Endothelial cell of umbilical vein (primary cell): Measurements from ENCODE around the gene ZSWIM5. TPM values are rescaled to one million over a fixed set of nuclear protein-coding genes. Genes with fewer than 3 reads are reported as not detected.

Experiments used
- BruUV-seq: library from RNA; stranded (reverse); fragments of 400-500 nt; replicated peaks from 2 replicates; lab custom pipeline; 2021; lab: Mats Ljungman, UMichigan
- CTCF ChIA-PET: fragments of 300-600, 350-600 bp; sonication (Branson Sonifier 250); formaldehyde crosslinking; loops from one replicate; lab custom pipeline; 2021; ENCODE audit warnings: antibody characterized with exemption, inconsistent platforms; lab: Charles Lee
- POLR2A ChIA-PET: fragments of 300-600, 350-600 bp; sonication (Branson Sonifier 250); formaldehyde crosslinking; loops from one replicate; lab custom pipeline; 2021; ENCODE audit warnings: antibody characterized with exemption, inconsistent platforms; lab: Charles Lee
- DNase-seq: peaks from one replicate; pipeline ENCODE4 v3.0.0-alpha.2; 2011; ENCODE audit warnings: low read depth, low spot score
- FAIRE-seq: peaks from 2 replicates; lab custom pipeline; 2011; peaks lifted over from hg19 to GRCh38; lab: Jason Lieb, UNC
- H2AFZ ChIP-seq: 2 replicates; pipeline ENCODE4 v1.6.0; 2012; ENCODE audit warnings: low read depth, low read length, control low read depth, inconsistent platforms
- H3K27ac ChIP-seq: 2 replicates; pipeline ENCODE4 v1.5.1; 2011; ENCODE audit warnings: low read depth, mild to moderate bottlenecking, control low read depth, low read length, moderate library complexity; ENCODE audit not compliant: insufficient read depth
- H3K27me3 ChIP-seq, 2 experiments: 2 replicates each; pipeline versions ENCODE4 v1.6.0 to v1.6.1; 2011; ENCODE audit warnings: low read length in 2 of 2, mixed read lengths in 1 of 2; ENCODE audit not compliant: control insufficient read depth in 2 of 2, insufficient read depth in 2 of 2
- H3K36me3 ChIP-seq, 2 experiments: 2 replicates in 1 of 2; 3 replicates in 1 of 2; pipeline ENCODE4 v1.5.1; 2011; ENCODE audit warnings: low read length in 2 of 2, mild to moderate bottlenecking in 1 of 2, moderate library complexity in 1 of 2; ENCODE audit not compliant: control insufficient read depth in 2 of 2, insufficient read depth in 2 of 2; ENCODE audit errors: extremely low read depth in 1 of 2
- H3K4me1 ChIP-seq: 3 replicates; pipeline ENCODE4 v1.5.1; 2011; ENCODE audit warnings: mild to moderate bottlenecking, low read length; ENCODE audit not compliant: control insufficient read depth, insufficient read depth; ENCODE audit errors: extremely low read depth
- H3K4me2 ChIP-seq: 2 replicates; pipeline ENCODE4 v1.6.1; 2011; ENCODE audit warnings: low read length, control low read depth, mixed read lengths; ENCODE audit not compliant: insufficient read depth
- H3K4me3 ChIP-seq, 3 experiments: fragments of 200-600 bp in 1 of 3; sonication (generic), shearing (Covaris generic) in 1 of 3; replicated peaks in 1 of 3; 2 replicates each; pipeline ENCODE4 v1.5.1; 2011 to 2016; ENCODE audit warnings: control low read depth in 3 of 3, low read length in 3 of 3, mild to moderate bottlenecking in 2 of 3, inconsistent platforms in 1 of 3, low read depth in 1 of 3, moderate library complexity in 1 of 3; ENCODE audit not compliant: insufficient read depth in 1 of 3
- H3K79me2 ChIP-seq: 2 replicates; pipeline ENCODE4 v1.6.0; 2012; ENCODE audit warnings: low read length, inconsistent platforms; ENCODE audit not compliant: control insufficient read depth, insufficient read depth
- H3K9ac ChIP-seq: replicated peaks from 2 replicates; pipeline ENCODE3; 2011; ENCODE audit warnings: low read length, control low read depth; ENCODE audit not compliant: insufficient read depth; ENCODE audit errors: extremely low read depth
- H3K9me1 ChIP-seq: replicated peaks from 3 replicates; pipeline ENCODE4 v1.6.0; 2011; ENCODE audit warnings: mild to moderate bottlenecking, low read length; ENCODE audit not compliant: control insufficient read depth, insufficient read depth; ENCODE audit errors: extremely low read depth
- H3K9me3 ChIP-seq: replicated peaks from 2 replicates; pipeline ENCODE4 v1.5.1; 2012; ENCODE audit warnings: low read length, inconsistent platforms; ENCODE audit not compliant: control insufficient read depth, insufficient read depth
- H4K20me1 ChIP-seq: replicated peaks from 2 replicates; pipeline ENCODE3; 2011; ENCODE audit warnings: mild to moderate bottlenecking, low read length; ENCODE audit not compliant: control insufficient read depth, insufficient read depth; ENCODE audit errors: extremely low read depth
- EZH2 ChIP-seq: IDR thresholded peaks from 2 replicates; pipeline ENCODE4 v1.6.1; 2012; ENCODE audit warnings: borderline replicate concordance, low read depth, mild to moderate bottlenecking, moderate library complexity, low read length, inconsistent platforms; ENCODE audit not compliant: severe bottlenecking
- FOS ChIP-seq: IDR thresholded peaks from 2 replicates; pipeline ENCODE4 v1.6.1; 2011; ENCODE audit warnings: mild to moderate bottlenecking, low read length, moderate library complexity, borderline replicate concordance; ENCODE audit not compliant: insufficient read depth
- GATA2 ChIP-seq: IDR thresholded peaks from 2 replicates; pipeline ENCODE4 v1.7.0; 2011; ENCODE audit warnings: low read depth, mild to moderate bottlenecking, moderate library complexity, mixed read lengths, low read length; ENCODE audit not compliant: insufficient read length, insufficient read depth
- JUN ChIP-seq: IDR thresholded peaks from 2 replicates; pipeline ENCODE4 v1.6.1; 2011; ENCODE audit warnings: borderline replicate concordance, low read depth; ENCODE audit not compliant: insufficient read length, insufficient read depth
- MAX ChIP-seq: IDR thresholded peaks from 2 replicates; pipeline ENCODE4 v1.6.1; 2011; ENCODE audit not compliant: insufficient read depth, insufficient read length
- MYC ChIP-seq: IDR thresholded peaks from one replicate; pipeline ENCODE4 v1.6.1; 2011; ENCODE audit warnings: mild to moderate bottlenecking, low read depth, low read length
- POLR2A ChIP-seq: IDR thresholded peaks from 2 replicates; pipeline ENCODE4 v1.6.1; 2012; ENCODE audit warnings: low read depth, mild to moderate bottlenecking, control low read depth, low read length
- POLR2AphosphoS5 ChIP-seq: IDR thresholded peaks from 2 replicates; pipeline ENCODE4 v1.6.1; 2012; ENCODE audit warnings: low read depth, mild to moderate bottlenecking, control low read depth, low read length, moderate library complexity; ENCODE audit not compliant: insufficient read depth
- dilution Hi-C: fragments of 300-500 bp; cut with MboI; formaldehyde crosslinking; loops from one replicate; pipeline ENCODE4 v1.15.0; 2019; ENCODE audit warnings: low sequenced_read_pairs; ENCODE audit not compliant: extremely low pct_ligation_motif_present
- intact Hi-C: fragments of 100-400 bp; cut with micrococcal nuclease; formaldehyde crosslinking; loops from one replicate; pipeline ENCODE4 v1.10.0; 2022
- polyA plus RNA-seq, 4 experiments: library from polyadenylated mRNA; depleted of rRNA in 3 of 4; stranded (reverse) in 3 of 4; unstranded in 1 of 4; fragments of >200 nt; gene quantifications; 2 replicates each; pipeline versions ENCODE4 v1.2.1 to v1.2.3, GENCODE V29; 2011 to 2012; ENCODE audit warnings: missing spikeins in 1 of 4
- total RNA-seq: library from RNA; stranded (reverse); gene quantifications from 2 replicates; pipeline ENCODE4 v1.2.3, GENCODE V29; 2021
- TF ChIP-seq, protein P1 (sequence below), 2 donors: IDR thresholded peaks; 1 replicate in 1 of 2; 2 replicates in 1 of 2; pipeline ENCODE4 v1.5.1; 2011; ENCODE audit warnings: low read length in 2 of 2, mild to moderate bottlenecking in 2 of 2, moderate library complexity in 2 of 2, control low read depth in 1 of 2, inconsistent platforms in 1 of 2, low read depth in 1 of 2; ENCODE audit not compliant: insufficient read depth in 1 of 2; ENCODE audit errors: extremely low read depth in 1 of 2

ZSWIM5 gene
- total and polyA plus RNA-seq, 2 donors (not counting 3 experiments of a cell fraction or from before 2014, with no cell fraction given), result 1.6 to 4.3 TPM

DNA sequence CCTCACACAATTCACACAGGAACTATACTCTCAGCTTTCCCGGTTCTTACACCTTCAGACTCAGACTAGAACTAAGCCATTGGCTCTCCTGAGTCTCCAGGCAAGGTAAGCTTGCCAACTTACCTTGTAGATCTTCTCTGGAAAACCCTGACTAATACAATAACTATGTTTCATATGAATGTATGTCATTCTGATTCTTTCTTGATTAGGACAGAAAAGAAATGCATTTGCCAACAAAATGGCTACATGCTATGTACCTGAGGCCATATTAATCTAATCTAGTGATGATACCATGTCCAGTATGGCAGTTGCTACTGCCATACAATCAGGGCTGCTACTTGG lies 9.8 kb upstream of the ZSWIM5 start:
- ChIA-PET POLR2A (no interaction called here), CTCF (no interaction called here)
- TF ChIP-seq, protein P1, sequence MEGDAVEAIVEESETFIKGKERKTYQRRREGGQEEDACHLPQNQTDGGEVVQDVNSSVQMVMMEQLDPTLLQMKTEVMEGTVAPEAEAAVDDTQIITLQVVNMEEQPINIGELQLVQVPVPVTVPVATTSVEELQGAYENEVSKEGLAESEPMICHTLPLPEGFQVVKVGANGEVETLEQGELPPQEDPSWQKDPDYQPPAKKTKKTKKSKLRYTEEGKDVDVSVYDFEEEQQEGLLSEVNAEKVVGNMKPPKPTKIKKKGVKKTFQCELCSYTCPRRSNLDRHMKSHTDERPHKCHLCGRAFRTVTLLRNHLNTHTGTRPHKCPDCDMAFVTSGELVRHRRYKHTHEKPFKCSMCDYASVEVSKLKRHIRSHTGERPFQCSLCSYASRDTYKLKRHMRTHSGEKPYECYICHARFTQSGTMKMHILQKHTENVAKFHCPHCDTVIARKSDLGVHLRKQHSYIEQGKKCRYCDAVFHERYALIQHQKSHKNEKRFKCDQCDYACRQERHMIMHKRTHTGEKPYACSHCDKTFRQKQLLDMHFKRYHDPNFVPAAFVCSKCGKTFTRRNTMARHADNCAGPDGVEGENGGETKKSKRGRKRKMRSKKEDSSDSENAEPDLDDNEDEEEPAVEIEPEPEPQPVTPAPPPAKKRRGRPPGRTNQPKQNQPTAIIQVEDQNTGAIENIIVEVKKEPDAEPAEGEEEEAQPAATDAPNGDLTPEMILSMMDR (IDR thresholded peaks at IDR 0.05; ENCODE audit: extremely low read depth in 1 of 2, insufficient read depth in 1 of 2, low read depth in 1 of 2, low read length in 2 of 2), result no peak
- Histone ChIP-seq H3K4me3 (no peak overlapping the region), H3K36me3 (no peaks in the 10 kb centered on the region), H3K9me3 (no peaks in the 10 kb centered on the region), H4K20me1 (no peaks in the 10 kb centered on the region), H3K27ac (no peak overlapping the region), H3K79me2 (no peaks in the 10 kb centered on the region), H3K9ac (no peak overlapping the region), H3K4me1 (no peaks in the 10 kb centered on the region), H3K27me3 (peaks cover 0 to 2% of the 10 kb centered on the region in 2 experiments), H3K4me2 (no peak overlapping the region), H3K9me1 (no peaks in the 10 kb centered on the region), H2AFZ (no peak overlapping the region)
- no peak for FAIRE-seq
- DNase-seq, result no peak
- dilution Hi-C loops, result no loop called here
- intact Hi-C loops, result no loop called here
- BruUV-seq, result no TSS peak

DNA sequence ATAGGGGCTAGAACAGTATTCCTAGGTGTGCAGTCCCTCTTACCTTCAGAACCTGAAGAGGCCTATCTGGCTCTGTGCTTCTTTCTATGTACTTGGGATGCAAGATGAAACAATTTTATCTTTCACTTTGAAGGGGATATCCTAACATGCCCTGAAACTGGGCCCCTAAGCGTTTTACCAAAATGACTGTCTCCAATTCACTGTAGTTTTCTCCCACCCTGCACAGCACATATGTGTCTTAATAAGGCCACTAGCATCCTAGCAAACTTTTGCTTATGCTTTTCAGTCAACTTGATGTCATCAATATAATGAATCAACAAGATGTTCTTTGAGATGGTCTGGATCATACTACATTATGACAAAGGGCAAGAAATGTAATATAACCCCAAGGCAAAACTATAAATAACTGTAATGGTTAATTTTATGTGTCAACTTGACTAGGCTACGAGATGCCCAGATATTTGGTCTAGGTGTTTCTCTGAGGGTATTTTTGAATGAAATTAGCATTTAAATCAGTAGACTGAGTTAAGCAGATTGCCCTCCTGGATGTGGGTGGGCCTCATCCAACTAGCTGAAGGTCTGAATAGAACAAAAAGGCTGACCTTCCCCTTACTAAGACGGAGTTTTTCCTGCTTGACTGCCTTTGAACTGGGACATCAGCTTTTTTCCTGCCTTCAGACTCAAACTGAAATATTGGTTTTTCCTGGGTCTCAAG lies 9.2 kb upstream of the ZSWIM5 start:
- DNase-seq, result no peak
- no peaks in the 10 kb centered on the region for H4K20me1 ChIP-seq
- BruUV-seq, result no TSS peak
- no peaks in the 10 kb centered on the region for H3K9me1 ChIP-seq
- H3K9me3 ChIP-seq, result no peaks in the 10 kb centered on the region
- no peak overlapping the region for H3K4me2 ChIP-seq
- dilution Hi-C loops, result no loop called here
- H3K36me3 ChIP-seq, result no peaks in the 10 kb centered on the region
- ChIA-PET CTCF (no interaction called here), POLR2A (no interaction called here)
- intact Hi-C loops, result no loop called here
- TF ChIP-seq POLR2AphosphoS5 (no peak), FOS (no peak), JUN (no peak), MYC (no peak), POLR2A (no peak), MAX (no peak), EZH2 (no peak), GATA2 (no peak)
- TF ChIP-seq, protein P1 (IDR thresholded peaks at IDR 0.05; ENCODE audit: extremely low read depth in 1 of 2, insufficient read depth in 1 of 2, low read depth in 1 of 2, low read length in 2 of 2), result no peak
- H3K79me2 ChIP-seq, result no peaks in the 10 kb centered on the region
- H3K9ac ChIP-seq, result no peak overlapping the region
- no peak overlapping the region for H3K27ac ChIP-seq
- no peak for FAIRE-seq
- H2AFZ ChIP-seq, result no peak overlapping the region
- H3K4me3 ChIP-seq, result no peak overlapping the region
- peaks cover 0 to 1% of the 10 kb centered on the region in 2 experiments for H3K27me3 ChIP-seq
- no peaks in the 10 kb centered on the region for H3K4me1 ChIP-seq
